Right atrium auricular region (tissue), 2 donors: ENCODE data around the gene AGPAT4. TPM values are rescaled to one million over a fixed set of nuclear protein-coding genes. Genes with fewer than 3 reads are reported as not detected.

Experiments
- DNase-seq: peaks from one replicate; pipeline ENCODE4 v3.0.0-alpha.2; 2019; ENCODE audit warnings: low spot score
- H3K27ac ChIP-seq, 2 donors: fragments of 200-600 bp; sonication (generic); 1 replicate in 1 of 2; 2 replicates in 1 of 2; pipeline ENCODE4 v1.5.1; 2016 to 2019
- H3K27me3 ChIP-seq, 2 donors: fragments of 200-600 bp; sonication (generic); one replicate each; pipeline versions ENCODE4 v1.5.1 to v1.6.0; 2017 to 2019
- H3K36me3 ChIP-seq: fragments of 200-600 bp; sonication (generic); one replicate; pipeline ENCODE4 v1.5.1; 2016
- H3K4me1 ChIP-seq, 2 donors: fragments of 200-600 bp; sonication (generic); one replicate each; pipeline versions ENCODE4 v1.5.1 to v1.6.0; 2017 to 2019
- H3K4me3 ChIP-seq, 2 donors: fragments of 200-600 bp; sonication (generic); 1 replicate in 1 of 2; 2 replicates in 1 of 2; pipeline ENCODE4 v1.5.1; 2017 to 2019; ENCODE audit warnings: mild to moderate bottlenecking in 1 of 2, moderate library complexity in 1 of 2
- H3K9me3 ChIP-seq, 2 donors: fragments of 200-600 bp; sonication (generic); one replicate each; pipeline ENCODE4 v1.5.1; 2019
- total RNA-seq, 2 donors: library from RNA; depleted of rRNA; stranded (reverse); fragments of >200 nt; gene quantifications; one replicate each; pipeline ENCODE4 v1.1.0, GENCODE V29; 2016
- TF ChIP-seq, protein P1 (sequence below), 2 donors: fragments of 200-600 bp; sonication (generic); IDR thresholded peaks; one replicate each; pipeline ENCODE4 v1.5.1; 2019; ENCODE audit warnings: antibody characterized with exemption in 2 of 2

Gene AGPAT4
- total RNA-seq, 2 donors from 2014 or later: 2.3 to 2.6 TPM

- Histone ChIP-seq H3K4me1 (no peaks in the 10 kb centered on the region), H3K27ac (no peak overlapping the region), H3K36me3 (no peaks in the 10 kb centered on the region), H3K9me3 (no peaks in the 10 kb centered on the region), H3K27me3 (no peaks in the 10 kb centered on the region), H3K4me3 (no peak overlapping the region)
- DNase-seq: peak; percentile 55
- TF ChIP-seq, protein P1, sequence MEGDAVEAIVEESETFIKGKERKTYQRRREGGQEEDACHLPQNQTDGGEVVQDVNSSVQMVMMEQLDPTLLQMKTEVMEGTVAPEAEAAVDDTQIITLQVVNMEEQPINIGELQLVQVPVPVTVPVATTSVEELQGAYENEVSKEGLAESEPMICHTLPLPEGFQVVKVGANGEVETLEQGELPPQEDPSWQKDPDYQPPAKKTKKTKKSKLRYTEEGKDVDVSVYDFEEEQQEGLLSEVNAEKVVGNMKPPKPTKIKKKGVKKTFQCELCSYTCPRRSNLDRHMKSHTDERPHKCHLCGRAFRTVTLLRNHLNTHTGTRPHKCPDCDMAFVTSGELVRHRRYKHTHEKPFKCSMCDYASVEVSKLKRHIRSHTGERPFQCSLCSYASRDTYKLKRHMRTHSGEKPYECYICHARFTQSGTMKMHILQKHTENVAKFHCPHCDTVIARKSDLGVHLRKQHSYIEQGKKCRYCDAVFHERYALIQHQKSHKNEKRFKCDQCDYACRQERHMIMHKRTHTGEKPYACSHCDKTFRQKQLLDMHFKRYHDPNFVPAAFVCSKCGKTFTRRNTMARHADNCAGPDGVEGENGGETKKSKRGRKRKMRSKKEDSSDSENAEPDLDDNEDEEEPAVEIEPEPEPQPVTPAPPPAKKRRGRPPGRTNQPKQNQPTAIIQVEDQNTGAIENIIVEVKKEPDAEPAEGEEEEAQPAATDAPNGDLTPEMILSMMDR (IDR thresholded peaks at IDR 0.05): no peak
Observed at GRCh38 chr6:161163466-161164181, 110.2 kb downstream of the AGPAT4 start.

GRCh38 chr6:161162722-161163121 lies 111.1 kb downstream of the AGPAT4 start:
- no peak overlapping the region for H3K27ac ChIP-seq
- H3K9me3 ChIP-seq: no peaks in the 10 kb centered on the region
- H3K36me3 ChIP-seq: no peaks in the 10 kb centered on the region
- no peak overlapping the region for H3K4me3 ChIP-seq
- H3K4me1 ChIP-seq: no peaks in the 10 kb centered on the region
- TF ChIP-seq, protein P1 (IDR thresholded peaks at IDR 0.05): no peak
- no peak for DNase-seq
- H3K27me3 ChIP-seq: no peaks in the 10 kb centered on the region

- Histone ChIP-seq H3K27me3 (no peaks in the 10 kb centered on the region), H3K9me3 (no peaks in the 10 kb centered on the region), H3K4me3 (no peak overlapping the region), H3K27ac (no peak overlapping the region), H3K36me3 (no peaks in the 10 kb centered on the region), H3K4me1 (no peaks in the 10 kb centered on the region)
- DNase-seq: no peak
- TF ChIP-seq, protein P1 (IDR thresholded peaks at IDR 0.05): no peak
Observed at GRCh38 chr6:161161889-161162624, 111.8 kb downstream of the AGPAT4 start.

DNA sequence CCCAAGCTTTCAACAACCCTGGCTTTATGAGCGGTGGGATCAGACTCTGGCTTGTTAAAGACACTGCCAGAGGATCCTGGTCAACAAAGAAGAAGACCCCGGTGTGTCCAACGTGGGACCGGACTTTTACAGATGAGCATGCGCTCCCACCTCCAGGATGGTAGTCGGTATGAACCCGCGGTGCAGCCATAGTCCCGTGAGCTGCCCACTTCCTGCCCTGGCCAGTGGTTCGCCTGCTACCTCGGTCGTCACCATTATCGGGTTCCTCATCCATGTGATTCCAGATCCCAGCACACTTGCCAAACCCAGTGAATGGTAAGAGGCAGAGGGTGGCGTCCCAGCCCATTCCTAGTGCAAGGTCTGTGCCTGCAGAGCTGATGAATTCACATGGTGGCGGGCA lies 112.7 kb downstream of the AGPAT4 start:
- Histone ChIP-seq H3K9me3 (no peaks in the 10 kb centered on the region), H3K36me3 (no peaks in the 10 kb centered on the region), H3K27me3 (no peaks in the 10 kb centered on the region), H3K4me1 (no peaks in the 10 kb centered on the region), H3K27ac (no peak overlapping the region), H3K4me3 (no peak overlapping the region)
- TF ChIP-seq, protein P1 (IDR thresholded peaks at IDR 0.05): no peak
- DNase-seq: no peak

DNA sequence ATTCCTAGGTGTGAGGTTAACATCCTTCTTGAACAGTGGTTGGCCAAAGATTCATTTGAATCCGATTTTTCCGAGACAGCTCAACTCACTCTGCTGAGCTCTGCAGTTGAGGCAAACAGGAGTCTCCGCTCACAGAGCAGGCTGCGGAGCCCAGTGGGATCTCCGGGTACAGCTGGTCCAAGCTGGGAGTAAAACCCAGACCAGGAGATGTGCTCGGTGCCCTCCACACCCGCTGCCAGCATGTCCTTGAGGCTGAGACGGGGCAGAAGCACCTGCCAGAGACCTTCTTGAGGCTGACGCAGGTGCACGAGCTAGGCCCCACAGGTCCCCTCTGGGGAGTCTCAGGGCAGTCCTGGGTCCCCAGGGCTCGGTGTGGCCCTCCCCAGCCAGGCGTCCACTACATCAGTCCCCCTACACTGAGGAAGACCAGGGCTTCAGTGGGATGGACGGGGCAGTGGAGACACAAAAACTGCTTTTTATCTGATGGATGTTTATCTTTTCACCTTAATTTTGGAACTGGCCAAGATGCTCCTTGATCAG lies 119.0 kb downstream of the AGPAT4 start:
- TF ChIP-seq, protein P1 (IDR thresholded peaks at IDR 0.05): no peak
- Histone ChIP-seq H3K4me3 (no peak overlapping the region), H3K36me3 (no peaks in the 10 kb centered on the region), H3K27ac (no peak overlapping the region), H3K9me3 (no peaks in the 10 kb centered on the region), H3K27me3 (no peaks in the 10 kb centered on the region), H3K4me1 (peaks cover 0 to 8% of the 10 kb centered on the region in 2 donors)
- no peak for DNase-seq
